Left forelimb (tissue), 1 donor: ENCODE data around the gene AGBL4.
"Not testable (repeated sequence)": the region's sequence is repeated elsewhere in the genome, so short reads cannot be mapped to it uniquely, and the experiment has no call there.

Experiments
- DNase-seq: peaks from one replicate; pipeline ENCODE4 v3.0.0-alpha.2; 2018; ENCODE audit warnings: low spot score

AGBL4 gene

GRCh38 chr1:49306507-49307070, 717.2 kb downstream of the AGBL4 start:
- DNase-seq = no peak

GRCh38 chr1:49302400-49302799, 721.4 kb downstream of the AGBL4 start:
- DNase-seq = not testable (repeated sequence)

- no peak for DNase-seq
Observed at GRCh38 chr1:49298304-49298703, 725.5 kb downstream of the AGBL4 start.

DNA sequence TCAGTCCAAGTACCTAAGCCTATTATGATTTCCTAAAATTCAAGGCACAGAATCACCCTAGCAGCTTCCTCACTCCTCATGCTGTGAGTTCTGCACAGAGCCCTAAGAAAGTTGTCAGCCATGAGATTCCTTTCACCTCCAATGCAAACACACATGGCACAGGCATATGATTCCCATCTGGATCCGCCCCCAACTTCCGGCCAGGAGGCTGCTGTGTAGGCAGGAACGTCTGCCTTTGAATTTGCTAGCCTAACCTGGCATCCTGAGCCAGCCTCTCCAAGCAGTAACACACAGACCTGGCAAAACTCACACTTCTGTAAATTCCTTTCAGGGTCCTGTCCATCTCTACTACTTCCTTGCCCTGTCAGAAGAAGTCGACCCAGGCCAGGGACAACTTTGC, 726.0 kb downstream of the AGBL4 start:
- DNase-seq = no peak

GRCh38 chr1:49294539-49294938, 729.2 kb downstream of the AGBL4 start:
- no peak for DNase-seq

GRCh38 chr1:49293016-49293415, 730.7 kb downstream of the AGBL4 start:
- DNase-seq = no peak

DNA sequence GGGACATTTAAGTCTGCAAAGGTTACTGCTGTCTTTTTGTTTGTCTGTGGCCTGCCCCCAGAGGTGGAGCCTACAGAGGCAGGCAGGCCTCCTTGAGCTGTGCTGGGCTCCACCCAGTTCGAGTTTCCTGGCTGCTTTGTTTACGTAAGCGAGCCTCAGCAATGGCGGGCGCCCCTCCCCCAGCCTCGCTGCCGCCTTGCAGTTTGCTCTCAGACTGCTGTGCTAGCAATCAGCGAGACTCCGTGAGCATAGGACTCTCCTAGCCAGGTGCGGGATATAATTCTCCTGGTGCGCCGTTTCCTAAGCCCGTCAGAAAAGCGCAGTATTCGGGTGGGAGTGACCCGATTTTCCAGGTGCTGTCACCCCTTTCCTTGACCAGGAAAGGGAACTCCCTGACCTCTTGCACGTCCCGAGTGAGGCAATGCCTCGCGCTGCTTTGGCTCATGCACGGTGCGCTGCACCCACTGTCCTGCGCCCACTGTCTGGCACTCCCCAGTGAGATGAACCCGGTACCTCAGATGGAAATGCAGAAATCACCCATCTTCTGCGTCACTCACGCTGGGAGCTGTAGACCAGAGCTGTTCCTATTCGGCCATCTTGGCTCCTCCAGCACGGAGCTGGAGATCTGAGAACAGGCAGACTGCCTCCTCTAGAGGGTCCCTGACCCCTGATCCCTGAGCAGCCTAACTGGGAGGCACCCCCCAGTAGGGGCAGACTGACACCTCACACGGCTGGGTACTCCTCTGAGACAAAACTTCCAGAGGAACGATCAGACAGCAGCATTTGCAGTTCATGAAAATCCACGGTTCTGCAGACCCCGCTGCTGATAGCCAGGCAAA, 766.3 kb downstream of the AGBL4 start:
- DNase-seq = not testable (repeated sequence)

- no peak for DNase-seq
Observed at GRCh38 chr1:49252917-49253316, 770.8 kb downstream of the AGBL4 start.

DNA sequence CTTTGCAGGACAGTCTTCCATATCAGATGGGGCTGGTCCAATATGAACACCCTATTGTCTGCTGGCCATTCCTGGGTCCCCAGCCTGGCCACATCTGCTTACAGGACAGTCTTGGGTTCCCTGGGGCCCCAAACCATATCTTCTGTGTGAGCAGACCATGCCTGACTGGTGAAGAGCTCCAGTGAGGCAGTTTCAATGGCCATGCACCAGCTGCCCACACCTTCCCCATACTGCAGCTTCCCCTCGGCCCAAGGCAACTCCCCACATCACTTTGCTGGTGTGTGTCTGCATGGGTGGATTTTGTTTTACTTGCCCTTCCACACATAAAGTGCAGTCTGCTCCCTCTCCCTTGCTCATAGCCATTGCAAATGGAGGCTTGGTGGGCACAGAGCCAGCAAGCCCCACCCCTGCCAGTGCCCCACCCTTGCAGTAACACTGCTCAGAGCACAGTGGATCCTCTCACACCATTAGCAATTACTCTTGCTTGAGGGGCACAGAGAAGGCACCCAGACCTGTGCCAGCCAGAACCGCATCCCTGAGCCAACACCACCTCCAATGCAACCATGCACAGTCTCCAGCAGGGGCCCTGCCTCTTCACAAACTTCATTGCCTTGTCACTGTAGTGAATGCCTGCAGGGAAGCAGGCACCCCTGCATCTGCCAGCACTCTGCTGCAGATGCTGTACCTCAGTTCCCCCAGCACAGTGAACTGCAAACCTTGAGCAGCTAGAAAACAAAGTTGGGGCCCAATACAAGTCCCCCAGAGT, 772.6 kb downstream of the AGBL4 start:
- peak; percentile 54 for DNase-seq

DNA sequence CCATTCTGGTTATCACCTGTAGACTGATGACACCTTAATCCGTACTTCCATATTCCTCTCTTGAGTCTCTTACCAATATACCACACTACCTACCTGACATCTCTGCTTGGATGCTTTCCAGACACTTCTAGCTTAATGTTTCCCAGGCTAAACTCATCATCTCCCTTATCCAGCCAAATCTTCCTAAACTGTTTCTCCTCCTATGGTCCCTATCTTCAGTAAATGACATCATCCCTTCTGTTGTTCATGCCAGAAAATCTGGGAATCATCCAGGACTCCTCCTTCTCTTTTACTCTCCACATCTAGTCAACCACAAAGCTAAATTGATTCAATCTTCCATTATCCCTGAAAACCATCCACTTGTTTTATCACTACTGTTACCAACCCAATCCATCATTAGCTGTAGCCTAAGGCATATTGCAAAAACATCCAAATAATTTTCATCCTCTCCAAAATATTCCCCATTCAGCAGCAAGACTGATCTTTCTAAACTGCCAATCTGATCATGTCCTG, 783.0 kb downstream of the AGBL4 start:
- no peak for DNase-seq

DNA sequence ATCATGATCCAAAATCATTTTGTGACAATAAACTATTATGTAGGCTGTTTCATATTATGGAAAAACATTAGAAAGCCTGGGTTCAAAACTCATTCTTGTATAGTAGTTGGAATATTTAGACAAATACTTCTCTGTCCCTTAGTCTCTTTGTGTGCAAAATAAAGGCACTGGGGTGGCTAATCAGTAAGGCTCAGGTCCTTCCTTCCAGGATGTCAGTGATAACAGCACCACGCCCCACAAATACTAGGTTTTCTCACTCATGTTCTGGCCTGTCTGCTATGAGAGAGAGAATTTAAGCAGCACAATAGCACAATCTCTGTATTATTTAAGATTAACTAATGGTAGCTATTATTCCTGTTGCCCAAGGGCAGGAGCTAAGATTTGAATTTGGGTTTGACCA, 788.8 kb downstream of the AGBL4 start:
- no peak for DNase-seq

DNA sequence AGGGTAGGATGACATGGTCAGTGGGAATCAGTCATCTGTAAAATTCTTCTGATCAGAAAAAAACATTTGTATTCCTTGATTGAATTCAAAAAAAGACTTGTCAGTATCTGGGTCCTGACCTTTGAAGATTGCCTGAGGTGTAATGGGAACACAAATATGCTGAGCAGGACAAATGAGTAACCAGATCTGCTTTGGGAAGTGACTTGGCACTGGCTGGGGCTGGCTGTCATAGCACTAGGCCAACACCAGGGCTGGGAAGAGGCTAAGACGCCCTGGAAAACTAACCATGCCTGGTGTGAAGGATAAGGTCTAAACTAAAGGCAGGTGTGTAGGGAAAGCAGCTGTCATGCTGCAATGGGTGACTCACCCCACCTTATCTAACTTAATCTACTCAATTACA, 794.2 kb downstream of the AGBL4 start:
- DNase-seq = no peak

- DNase-seq = no peak
Observed at GRCh38 chr1:49226758-49227157, 797.0 kb downstream of the AGBL4 start.

GRCh38 chr1:49225464-49225863, 798.3 kb downstream of the AGBL4 start:
- DNase-seq = no peak

- no peak for DNase-seq
Observed at GRCh38 chr1:49213301-49213700, 810.5 kb downstream of the AGBL4 start.

DNA sequence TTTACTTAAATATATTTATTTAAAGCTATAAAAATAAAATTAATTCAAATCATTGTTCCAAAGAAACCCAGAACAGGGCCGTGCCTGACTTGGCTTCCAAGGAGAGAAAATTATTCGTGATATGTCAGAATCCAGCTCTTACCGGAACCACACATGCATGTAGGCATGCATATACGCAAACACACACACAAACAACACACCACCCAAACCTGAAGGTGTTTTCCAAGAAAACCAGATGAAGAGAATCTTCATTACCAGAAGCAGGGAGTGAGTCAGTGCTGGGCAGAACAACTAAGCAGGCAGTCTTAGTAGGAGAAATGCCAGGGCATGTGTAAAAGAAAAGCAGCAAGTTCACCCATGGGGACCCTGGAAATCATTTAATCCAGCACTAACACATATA, 815.0 kb downstream of the AGBL4 start:
- DNase-seq = no peak

DNA sequence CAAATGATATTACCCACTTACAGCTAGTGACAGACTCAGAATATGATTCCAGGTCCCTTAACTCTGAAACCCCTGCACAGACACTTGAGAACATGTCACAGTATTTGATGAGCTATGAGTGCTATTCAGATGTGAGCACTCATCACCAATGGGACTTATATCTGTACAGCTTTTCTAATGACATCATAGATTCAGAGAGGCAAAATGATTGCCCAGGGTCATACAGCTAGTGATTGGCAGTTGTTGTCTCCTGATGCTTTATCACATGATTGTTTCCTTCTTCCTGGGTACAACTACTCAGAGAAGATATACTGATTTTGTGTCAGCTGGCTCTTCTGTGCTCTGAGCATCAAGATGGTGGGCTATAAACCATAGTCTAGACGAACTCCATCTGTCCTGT, 819.0 kb downstream of the AGBL4 start:
- no peak for DNase-seq

GRCh38 chr1:49200738-49201137, 823.0 kb downstream of the AGBL4 start:
- no peak for DNase-seq

DNA sequence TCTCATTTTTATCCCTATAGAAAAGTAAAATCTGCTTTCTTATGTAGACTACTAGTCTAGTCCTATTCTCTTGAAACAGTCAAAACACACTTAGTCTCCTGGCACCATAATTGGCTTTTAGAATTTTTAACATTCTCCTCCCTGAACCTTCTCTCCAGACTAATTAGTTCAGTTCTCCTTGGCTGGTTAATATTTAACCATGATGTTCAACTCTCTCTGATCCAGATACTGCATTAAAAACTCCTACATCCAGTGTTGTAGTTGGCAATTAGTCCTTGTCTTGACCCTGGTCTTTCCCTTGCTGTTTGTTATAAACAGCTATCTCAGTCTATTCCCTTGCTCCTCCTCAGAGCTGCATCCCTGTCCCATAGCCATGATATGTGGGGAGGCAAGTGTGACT, 824.2 kb downstream of the AGBL4 start:
- DNase-seq = no peak

GRCh38 chr1:49197081-49197480, 826.7 kb downstream of the AGBL4 start:
- DNase-seq = no peak

- DNase-seq = no peak
Observed at GRCh38 chr1:49190138-49190537, 833.6 kb downstream of the AGBL4 start.

DNA sequence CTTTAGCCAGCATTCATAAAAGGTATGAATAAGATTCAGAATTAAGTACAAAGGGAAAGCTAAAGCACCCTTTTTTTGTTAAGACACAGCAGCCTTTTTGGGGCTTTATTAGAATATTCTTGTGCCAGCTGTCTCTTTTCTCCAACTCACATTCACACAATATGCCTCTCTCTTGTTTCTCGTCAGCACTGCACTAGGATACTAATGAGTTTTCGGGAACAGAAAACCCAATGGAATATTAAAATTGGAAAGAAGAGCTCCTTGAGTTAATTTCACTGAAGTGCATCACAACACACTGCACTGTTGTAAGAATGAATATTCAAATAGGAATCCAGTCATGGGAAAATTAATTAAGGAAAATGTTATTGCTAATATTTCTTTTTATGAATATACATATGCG, 836.7 kb downstream of the AGBL4 start:
- DNase-seq = no peak

DNA sequence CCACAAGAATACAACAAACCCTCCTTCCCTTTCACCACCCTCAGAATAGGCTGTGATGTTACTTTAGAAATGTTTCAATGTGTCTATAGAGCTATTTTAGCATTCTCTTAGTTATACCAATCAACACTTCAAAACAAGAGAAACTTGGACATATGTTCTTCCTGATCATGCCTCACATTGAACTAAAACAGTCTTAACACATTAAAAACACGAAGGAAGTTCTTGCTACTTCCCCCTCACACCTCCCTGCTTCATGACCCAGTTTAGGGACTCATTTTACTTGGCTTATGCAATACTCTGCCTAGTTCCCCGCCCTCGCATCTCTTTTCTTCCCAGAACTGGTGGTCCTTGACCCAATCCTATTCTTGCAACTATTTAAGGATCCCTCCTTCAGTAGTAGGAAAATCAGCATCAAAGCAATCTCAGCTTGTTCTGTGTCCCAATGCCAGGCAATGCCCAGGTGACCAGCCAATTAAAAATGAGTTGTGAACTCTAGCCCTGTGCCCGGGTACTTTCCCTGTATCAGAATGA, 838.2 kb downstream of the AGBL4 start:
- DNase-seq = no peak
